ENCODE measurements around the gene TMEM168. TPM values are rescaled to one million over a fixed set of nuclear protein-coding genes. Genes with fewer than 3 reads are reported as not detected.

Gene TMEM168
- total and polyA plus RNA-seq, 7 donors: 5.2 to 10.9 (median 8.1) TPM

GRCh38 chr7:112715525-112715924, 74.7 kb downstream of the TMEM168 start:
- no peak for TF ChIP-seq CTCF (IDR thresholded peaks at IDR 0.05)
- H3K27ac ChIP-seq: no peak overlapping the region
- WGBS, 3 donors: 88 to 93% (median 93%) methylated on average over 4 of the region's 4 CpGs
- H3K27me3 ChIP-seq (ENCODE audit: insufficient read depth in 3 of 3, low read length in 2 of 3): no peaks in the 10 kb centered on the region
- intact Hi-C loops (cut with DNase I): no loop called here
- H3K36me3 ChIP-seq (ENCODE audit: insufficient read depth in 1 of 2, low read depth in 1 of 2): no peaks in the 10 kb centered on the region
- H3K9me3 ChIP-seq: no peaks in the 10 kb centered on the region
- DNase-seq (no peak), ATAC-seq (no peak)
- no peaks in the 10 kb centered on the region for H3K4me1 ChIP-seq
- no peak overlapping the region for H3K4me3 ChIP-seq

- H3K9me3 ChIP-seq: no peaks in the 10 kb centered on the region
- no peaks in the 10 kb centered on the region for H3K27me3 ChIP-seq (ENCODE audit: insufficient read depth in 3 of 3, low read length in 2 of 3)
- ATAC-seq: no peak
- no peaks in the 10 kb centered on the region for H3K36me3 ChIP-seq (ENCODE audit: insufficient read depth in 1 of 2, low read depth in 1 of 2)
- no peak overlapping the region for H3K27ac ChIP-seq
- 89 to 93% (median 92%) methylated on average over 2 of the region's 2 CpGs for WGBS, 3 donors
- DNase-seq: no peak
- intact Hi-C loops (cut with DNase I): no loop called here
- H3K4me3 ChIP-seq: no peak overlapping the region
- TF ChIP-seq CTCF (IDR thresholded peaks at IDR 0.05): no peak
- no peaks in the 10 kb centered on the region for H3K4me1 ChIP-seq
These were observed 75.3 kb downstream of the TMEM168 start for GRCh38 chr7:112714917-112715316.
